NCI-H82 (cell line): ENCODE results near the gene DUSP11.
A peak's percentile ranks its signal among the peaks of the same experiment; 100 is the strongest.
"Not testable (repeated sequence)": the region's sequence is repeated elsewhere in the genome, so short reads cannot be mapped to it uniquely, and the experiment has no call there.

Experiments used
- DNase-seq: peaks from one replicate; lab custom pipeline; 2025; lab: John Stamatoyannopoulos, UW

DUSP11 gene

GRCh38 chr2:73772819-73773218 is 7.1 kb downstream of the DUSP11 start:
- no peak for DNase-seq

- DNase-seq = peak; percentile 10
Measured at GRCh38 chr2:73770725-73771124, 9.2 kb downstream of the DUSP11 start.

DNA sequence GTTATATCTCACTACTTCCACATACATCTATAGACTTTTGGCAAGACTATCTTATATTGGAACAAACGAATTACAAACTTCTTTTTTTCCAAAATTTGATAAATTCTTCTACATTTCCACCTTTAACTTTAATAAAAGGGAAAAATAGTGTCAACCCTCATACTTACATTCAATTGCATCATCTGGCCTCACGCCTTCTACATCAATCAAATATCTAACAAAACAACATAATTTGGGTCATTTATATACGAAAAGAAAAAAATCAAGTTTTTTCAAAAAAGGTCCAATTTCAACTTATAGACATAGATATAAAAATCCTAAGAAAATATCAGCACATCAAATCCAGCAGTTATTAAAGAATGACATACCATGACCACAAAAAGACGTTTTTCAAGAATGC is 12.9 kb downstream of the DUSP11 start:
- DNase-seq = no peak

- DNase-seq = no peak
Measured at GRCh38 chr2:73766349-73766748, 13.6 kb downstream of the DUSP11 start.

GRCh38 chr2:73764945-73765344 is 15.0 kb downstream of the DUSP11 start:
- no peak for DNase-seq

- DNase-seq = no peak
Measured at GRCh38 chr2:73762571-73762970, 17.3 kb downstream of the DUSP11 start.

- no peak for DNase-seq
Measured at GRCh38 chr2:73759904-73760303, 20.0 kb downstream of the DUSP11 start.

DNA sequence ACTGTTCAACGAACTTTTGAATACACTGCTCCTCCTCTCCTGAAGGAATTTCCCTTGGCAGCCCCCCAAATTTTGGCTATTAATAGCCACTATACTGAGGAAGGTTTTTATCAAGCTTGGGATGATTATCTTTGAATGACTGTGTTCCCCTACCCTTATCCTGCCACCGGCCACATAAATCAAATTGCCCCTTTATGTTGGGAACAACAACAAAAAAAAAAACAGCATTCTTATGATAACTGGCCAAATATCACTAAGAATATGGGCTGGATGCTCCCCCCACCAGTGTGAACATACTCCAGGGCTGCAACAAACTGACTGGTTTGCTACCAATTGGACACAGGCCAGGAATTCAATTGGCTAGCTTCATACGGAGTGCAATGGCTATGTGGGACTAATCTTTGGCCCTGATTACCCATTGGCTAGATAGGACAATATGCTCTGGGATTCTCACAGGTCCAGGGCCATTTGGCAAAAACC is 20.6 kb downstream of the DUSP11 start:
- no peak for DNase-seq

GRCh38 chr2:73754332-73754731 is 25.6 kb downstream of the DUSP11 start:
- not testable (repeated sequence) for DNase-seq

- DNase-seq = no peak
Measured at GRCh38 chr2:73749314-73749713, 30.6 kb downstream of the DUSP11 start.

DNA sequence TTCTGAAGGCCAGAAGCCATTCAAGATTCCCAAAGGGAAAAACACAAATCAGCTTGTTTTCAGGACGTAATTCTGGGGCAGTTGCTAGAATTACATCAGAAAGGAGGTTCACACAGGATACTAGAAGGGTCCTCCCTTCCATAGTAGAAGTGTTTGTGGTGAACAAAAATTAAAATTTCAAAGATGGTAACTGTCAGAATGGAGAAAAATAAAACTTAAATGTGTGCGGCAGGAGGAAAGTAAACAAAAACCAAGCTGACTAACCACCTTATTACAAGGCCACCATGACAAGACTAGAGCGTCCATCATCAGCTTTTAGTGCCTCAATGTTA is 33.1 kb downstream of the DUSP11 start:
- no peak for DNase-seq

- DNase-seq = no peak
Measured at GRCh38 chr2:73746015-73746876, 33.7 kb downstream of the DUSP11 start.

DNA sequence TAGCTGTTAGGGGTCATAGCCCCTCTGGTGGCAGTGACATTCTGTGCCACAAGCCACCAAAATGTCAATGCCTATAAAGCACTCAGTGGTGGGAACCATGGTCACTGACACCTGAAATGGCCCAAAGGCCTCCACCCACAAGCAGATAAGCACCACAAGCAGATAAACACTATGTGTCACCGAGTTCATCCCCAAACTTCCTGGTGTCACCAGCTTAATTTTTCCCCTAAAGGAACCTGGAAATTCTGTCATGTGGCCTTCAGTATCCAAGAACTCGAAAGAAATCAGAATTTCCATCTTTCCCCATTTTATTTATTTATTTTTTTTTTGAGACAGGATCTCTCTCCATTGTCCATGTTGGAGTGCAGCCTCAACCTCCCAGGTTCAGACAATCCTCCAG is 39.1 kb downstream of the DUSP11 start:
- no peak for DNase-seq

DNA sequence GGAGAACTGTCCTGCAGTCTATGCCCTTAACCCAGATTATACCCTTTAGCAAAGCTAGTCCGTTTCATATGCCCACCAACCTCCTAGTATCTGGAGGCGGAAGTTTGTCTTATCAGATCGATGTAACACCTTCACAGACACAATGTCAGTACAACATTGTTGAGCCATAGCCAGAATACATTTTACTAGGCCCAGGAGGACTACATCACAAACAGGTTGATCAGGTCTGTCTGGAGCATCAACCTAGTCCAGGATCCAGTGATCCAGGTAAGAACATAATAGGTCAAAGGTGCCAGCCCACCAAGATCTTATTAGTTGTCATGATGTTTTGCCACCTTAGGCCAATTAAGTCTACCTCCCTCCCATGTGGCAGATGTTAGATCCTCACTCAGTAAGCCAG is 40.8 kb downstream of the DUSP11 start:
- DNase-seq = no peak

- peak; percentile 98 for DNase-seq
Measured at GRCh38 chr2:73736855-73737779, 42.8 kb downstream of the DUSP11 start, which contains the start of gene TPRKB. Gene TPRKB (minus strand): TSS chr2:73737345. CDS start chr2:73734569, 2,776 bp downstream.

GRCh38 chr2:73736378-73736777 is 43.5 kb downstream of the DUSP11 start:
- no peak for DNase-seq

- no peak for DNase-seq
Measured at GRCh38 chr2:73730810-73731209, 49.1 kb downstream of the DUSP11 start.

DNA sequence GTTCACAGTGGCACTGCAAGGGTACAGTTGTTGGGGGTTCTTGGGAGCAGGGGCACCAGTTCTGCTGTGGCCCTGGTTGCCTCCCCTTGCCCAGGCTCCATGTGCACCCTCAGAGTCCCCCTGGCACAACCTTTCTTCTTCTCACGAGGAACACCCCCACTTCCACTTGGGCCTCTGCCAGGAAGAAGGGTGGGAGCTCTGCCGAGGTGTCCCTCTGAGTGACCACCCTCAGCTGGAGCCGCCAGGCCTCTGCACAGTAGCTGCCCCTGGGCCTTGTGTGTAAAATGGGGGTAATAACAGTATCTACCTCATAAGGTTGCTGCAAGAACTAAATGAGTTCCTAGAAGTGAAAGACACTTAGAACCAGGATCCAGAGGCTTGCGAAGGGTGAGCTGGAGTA is 51.2 kb downstream of the DUSP11 start:
- no peak for DNase-seq

DNA sequence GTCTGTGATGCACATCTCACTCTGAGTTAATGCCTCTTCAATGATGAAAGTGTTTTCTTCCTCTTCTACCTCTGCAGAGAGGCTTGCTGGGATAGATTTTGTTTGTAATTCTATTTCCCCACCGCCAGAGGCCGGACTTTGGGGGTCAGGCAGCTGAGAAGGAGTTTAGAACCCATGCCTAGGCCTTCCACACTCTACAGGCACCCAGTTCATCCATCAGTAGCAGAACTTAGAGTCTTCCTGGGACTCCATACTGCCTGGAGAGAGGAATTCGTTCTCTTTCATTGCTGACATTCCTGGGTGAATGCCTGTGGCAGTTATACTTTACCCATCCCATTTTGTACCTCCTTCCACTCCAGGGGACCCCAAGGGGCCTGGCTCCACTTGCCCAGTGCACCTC is 51.9 kb downstream of the DUSP11 start:
- no peak for DNase-seq

GRCh38 chr2:73726657-73727056 is 53.2 kb downstream of the DUSP11 start:
- DNase-seq = not testable (repeated sequence)

DNA sequence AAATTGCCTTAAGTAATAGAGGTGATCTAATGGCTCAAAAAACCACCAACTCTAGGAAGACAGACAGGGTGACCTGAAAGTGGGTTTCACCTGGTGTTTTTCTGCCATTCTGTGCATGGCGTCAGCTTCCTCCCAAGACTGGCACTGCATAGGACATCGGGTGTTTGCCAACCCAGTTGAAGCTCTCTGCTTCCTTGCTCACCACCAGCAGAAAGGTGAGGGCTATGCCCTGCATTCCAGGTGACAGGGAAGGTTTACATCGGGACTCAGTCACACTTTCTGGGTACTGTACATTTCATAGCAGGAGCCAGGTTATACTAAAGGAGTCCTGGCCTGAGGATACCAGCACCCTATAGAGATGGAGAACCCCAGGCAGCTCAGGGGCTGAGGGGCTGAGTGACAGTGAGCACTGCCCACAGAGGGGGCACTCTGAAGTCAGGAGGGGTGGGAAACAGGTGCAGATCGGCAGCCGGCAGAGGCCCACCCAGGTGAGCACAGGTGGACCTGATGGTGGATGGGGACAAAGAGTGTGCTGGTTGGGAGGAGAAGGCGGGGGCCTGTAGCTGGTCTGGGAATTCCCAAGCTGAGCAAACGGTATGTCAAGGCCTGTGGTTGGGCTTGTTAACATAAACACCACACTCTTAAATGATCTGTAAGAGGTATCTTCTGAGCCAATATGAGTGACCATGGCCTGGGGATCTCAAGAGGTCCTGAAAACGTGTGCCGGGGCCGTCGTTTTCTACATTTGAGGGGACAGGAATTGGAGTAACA is 60.9 kb downstream of the DUSP11 start:
- no peak for DNase-seq

GRCh38 chr2:73718421-73718820 is 61.5 kb downstream of the DUSP11 start:
- DNase-seq = no peak
